GM21515 (cell line): ENCODE data around the gene IGLON5.

Experiments used
- ATAC-seq: cut with Tn5 transposase; IDR thresholded peaks from one replicate; pipeline ENCODE4 v1.9.1; 2021; ENCODE audit not compliant: unreplicated experiment

Gene IGLON5

DNA sequence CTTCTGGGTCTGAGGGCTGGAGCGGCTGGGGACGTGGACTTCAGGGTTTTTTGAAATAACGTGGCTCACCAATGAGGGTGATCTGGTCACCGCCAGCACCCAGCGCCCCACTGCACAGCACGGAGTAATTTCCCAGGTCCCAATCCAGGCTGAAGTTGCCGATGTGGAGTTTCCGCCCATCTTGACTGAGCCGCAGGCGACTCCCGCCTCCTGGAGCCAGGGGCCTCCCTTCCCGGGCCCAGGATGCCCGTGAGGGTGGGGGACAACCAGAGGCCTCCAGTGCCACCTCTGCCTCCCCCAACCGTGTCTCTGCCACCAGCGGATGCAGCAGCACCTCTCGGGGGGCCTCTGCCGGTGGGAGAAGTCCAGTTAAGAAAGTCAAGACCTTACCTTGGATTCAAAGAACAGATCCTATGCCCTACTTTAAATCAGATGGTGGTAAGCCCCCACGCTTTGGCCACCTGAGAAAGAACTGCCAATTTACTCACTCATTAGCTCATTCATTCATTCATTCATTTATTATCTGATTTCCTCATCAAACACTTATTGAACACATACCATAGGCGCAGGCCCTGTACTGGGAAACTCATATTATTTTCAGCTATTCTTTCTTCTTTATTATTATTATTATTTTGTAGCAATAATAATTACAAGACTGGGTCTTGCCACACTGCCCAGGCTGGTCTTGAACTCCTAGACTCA, 26.6 kb downstream of the IGLON5 start:
- no peak for ATAC-seq

DNA sequence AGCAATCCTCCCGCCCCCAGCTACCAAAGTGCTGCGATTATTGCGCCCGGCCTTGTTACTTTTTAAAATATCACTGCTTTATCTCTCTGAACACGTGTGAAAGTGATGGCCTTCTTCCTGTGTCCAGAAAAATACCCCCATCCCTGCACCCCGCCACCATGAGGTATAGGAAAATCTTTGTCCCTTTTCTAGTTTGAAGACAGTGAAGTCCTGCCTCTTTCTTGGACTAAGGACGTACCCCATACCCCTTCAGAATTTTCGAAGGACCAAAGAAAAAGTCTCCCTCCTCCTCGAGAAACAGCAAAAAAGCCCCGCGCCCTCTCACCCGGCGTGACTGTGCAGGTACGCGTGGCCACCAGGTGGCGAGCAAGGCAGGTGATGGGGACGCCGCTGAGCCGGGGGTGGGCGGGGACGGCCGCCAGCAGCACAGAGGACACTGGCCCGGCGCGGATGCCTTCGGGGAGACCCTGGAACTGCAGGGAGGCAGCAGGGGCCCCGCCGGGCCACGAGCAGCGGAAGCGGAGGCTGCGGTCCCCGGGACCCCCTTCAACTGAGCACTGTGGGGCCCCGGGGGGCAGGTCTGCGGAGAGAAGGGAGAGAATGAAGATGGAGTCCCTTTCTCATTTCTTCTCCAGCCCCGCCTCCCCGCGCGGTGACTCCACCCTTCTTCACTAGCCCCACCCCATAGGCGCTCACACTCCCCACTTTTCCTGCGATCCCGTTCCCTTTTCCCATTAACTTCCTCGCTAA, 27.3 kb downstream of the IGLON5 start:
- peak; percentile 52 for ATAC-seq

DNA sequence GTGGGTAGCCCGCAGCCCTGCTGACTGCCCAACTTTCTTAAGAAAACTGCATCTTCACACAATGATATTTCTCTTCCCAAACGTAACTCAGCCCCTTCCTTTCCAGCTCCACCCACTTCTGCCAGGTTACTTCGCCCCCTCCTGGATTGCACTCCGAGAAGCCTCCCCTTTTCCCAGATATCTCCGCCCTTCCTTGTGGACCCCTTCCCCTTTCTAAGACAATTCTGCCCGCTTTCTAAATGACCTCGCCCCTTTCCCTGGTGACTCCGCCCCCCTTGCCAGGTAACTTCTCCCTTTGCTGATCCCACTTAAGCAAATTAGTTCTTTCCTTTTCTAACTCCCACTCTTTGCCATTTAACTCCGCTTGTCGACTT, 27.9 kb downstream of the IGLON5 start:
- peak; percentile 6 for ATAC-seq

DNA sequence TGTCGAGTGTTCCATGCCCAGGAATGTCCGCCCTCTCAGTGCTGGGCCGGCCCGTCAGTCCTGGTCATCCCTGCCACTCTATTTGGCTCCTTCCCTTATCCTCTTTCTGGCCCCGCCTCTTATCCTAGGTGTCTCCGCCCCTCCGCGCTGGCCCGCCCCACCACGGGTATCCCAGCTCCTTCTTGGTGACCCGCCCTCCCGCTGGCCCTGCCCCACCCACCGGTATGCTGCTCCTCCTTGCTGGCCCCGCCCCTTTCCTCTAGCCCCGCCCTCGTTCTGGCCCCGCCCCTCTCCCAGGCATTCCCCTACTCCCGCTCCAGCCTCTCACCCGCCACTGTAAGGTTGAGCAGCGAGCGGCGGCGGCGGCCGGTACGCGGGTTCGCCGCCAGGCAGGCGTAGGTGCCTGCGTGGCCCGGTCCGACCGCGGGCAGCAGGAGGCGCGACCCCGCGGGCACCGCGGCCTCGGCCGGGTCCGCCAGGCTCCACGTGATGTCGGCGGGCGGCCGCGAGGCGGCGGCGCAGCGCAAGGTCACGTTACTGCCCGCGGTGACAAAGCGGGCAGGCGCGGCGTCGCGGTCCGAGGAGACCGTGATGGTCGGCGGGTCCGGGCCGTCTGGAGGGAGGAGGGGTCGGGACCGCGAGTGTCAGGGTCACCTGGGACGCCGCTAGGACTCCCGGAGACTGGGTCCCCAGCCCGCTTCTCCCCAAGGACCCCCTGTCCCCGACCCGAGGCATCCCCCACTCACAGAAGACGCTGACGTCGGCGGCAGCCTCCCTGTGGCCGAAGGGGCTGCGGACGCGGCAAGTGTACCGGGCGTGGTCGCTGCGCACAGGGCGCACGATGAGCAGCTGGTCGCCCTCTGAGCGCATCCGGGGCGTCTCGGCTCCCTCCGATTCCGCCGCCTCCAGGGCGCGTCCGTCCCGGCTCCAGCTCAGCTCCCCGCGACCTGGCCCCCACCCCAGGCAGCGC, 28.5 kb downstream of the IGLON5 start:
- peak; percentile 45 for ATAC-seq

DNA sequence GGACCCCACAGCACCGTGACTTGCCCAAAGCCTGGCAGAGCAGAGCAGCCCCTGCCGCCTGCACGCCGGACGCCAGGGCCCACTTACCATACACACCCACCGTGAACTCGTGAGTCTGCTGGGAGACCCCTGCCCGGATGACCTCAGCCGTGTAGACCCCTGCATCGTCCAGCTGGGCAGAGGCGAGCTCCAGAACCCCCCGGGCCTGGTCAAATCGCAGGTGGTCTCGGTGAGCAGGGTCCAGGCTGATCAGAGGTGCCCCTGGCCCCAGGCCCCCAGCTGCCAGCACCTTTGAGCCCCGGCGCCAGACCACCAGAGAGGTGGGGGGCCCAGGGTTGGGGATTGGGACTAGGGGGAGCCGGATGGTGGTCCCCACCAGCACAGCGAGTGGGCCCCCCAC, 29.6 kb downstream of the IGLON5 start:
- no peak for ATAC-seq

DNA sequence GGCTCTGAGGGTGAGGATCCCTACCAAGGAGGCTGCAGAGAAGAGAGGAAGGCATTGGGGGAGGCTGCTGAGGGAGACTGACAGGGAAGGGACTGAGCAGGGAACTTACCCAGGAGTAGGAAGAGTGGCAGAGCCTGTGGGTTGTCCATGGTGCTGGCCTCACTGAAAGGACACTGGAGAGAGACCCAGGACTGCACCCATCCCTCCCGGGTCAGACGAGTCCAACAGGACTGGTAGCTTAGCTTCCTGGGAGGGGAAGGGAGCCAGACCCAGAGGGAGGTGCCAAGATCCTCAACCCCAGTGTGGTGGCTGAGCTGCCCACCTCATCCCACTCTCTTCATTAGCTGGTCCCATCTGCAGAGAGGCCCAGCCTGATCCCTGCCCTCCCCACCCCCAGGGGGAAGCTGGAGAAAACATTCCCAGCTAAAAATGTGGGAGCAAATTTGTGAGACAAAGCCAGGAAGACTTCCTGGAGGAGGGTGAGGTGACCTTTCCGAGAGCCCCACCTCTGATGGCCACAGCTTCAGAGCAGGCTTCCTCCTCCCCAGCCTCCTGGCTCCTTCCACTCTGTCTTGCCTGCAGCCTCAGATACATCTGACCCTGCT, 30.6 kb downstream of the IGLON5 start, which contains the start of gene VSIG10L:
VSIG10L (minus strand) TSS at position 164 of the 605 bp plus-strand sequence; CDS start at position 149, 15 bp downstream.
- no peak for ATAC-seq

DNA sequence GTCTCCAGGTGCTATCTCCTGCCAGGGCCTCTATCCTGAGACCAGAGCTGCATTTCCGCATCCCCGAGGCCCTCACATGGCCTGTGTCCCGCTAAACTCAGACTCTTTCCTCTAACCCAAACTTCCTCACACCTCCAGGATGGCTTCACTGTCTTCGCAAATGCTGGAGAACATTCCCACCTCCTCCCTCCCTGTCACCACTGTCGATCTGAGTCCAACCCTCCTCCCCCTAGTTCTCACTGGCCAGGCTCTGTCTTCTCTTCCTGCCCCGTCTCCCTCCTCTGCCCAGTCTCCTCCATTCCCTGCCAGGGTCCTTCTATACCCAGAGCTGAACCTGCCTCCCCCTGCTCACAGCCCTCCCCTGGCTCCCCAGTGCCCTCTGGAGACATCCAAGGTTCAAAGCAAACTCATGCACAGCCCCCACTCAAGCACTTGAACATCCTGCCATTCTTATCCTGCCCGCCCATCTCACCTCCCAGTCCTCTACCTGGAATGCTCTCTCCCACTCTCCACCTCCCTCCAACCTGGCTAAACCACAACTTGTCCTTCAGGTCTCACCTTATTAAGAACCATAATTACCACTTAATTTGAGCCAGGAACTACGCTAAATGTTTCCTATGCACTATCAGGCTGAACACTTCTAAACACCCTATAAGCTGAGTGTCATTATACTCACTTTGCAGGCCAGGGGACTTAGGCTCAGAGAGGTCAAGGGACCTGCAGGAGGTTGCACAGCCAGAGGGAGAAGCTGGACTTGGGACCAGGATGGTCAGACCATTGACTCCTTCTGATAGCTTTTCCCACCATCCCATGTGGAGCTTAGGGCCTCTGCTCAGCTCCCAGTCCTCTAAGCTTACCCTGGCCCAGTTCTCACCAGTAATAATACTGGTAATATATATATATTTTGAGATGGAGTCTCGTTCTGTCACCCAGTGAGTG, 31.5 kb downstream of the IGLON5 start:
- ATAC-seq, result no peak

DNA sequence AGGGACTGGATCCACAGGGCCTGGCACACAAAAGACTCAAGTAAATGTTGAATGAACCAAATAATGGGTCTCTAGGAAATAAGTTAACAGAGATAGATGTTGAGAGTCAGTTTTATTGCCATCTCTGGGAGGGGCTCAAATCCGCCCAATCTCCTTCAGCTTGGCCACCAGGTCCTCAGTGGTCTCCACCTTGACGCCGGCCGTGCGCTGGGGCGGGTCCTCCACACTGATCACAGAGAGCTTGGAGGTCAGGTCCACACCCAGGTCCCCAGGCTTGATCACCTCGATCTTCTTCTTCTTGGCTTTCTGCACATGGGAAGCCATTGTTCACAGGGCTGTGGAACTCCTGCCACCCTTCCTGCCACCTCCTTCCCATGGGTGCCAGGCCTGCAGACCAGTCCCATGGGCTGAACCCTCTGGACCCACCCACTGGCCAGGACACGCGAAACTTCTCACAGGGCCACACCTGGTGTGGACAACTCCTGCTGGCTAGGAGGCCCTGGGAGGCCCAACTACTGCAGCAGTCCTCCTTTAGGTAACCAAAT, 33.7 kb downstream of the IGLON5 start:
- ATAC-seq, result no peak

DNA sequence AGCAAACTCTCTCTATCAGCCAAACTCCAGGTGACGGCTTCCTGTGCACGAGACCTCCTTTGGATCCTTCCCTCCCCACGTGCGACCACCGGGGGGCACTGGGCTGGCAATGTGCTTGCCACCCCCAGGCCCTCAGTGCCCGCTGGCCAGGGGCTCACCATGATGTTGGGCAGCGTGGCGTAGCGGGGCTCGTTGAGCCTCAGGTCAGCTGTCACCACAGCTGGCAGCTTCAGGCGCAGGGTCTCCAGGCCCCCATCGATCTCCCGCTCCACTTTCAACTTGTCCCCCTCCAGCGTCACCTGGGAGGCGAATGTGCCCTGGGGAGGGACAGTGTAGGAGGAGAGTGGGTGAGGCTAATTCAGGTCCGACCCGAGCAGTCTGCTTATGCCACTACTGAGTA, 35.3 kb downstream of the IGLON5 start:
- no peak for ATAC-seq

DNA sequence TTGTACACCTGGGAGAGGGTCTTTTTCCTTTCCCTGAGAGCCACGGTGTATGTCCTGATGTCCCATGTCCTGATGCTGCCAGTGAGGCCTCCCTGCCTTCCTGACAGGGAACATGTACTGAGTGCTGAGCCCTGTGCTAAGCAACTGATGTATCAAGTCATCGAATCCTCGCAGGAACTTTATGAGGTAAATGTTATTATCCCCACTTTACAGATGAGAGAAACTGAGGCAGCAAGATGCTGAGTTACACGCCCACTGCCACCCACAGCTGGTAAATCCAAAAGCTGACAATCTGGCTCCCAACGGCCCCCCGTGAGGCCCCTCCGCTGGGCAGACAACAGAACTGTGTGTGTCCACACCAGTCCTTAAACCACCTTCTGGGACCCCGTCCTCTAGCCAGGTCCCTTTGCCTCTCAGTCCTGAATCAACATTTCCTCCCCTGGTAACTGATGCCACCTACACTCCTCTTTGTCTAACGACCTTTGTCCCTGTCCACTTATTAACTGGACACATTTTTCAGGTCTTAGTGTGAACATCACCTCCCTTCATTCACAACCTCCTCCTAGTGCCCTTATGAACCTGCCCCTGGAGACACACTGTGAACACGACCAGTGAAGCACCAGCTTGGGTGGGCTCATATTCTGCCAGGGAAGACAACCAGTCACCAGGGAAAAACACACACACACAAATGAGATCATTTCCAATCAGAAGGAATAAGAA, 35.9 kb downstream of the IGLON5 start:
- ATAC-seq, result no peak

DNA sequence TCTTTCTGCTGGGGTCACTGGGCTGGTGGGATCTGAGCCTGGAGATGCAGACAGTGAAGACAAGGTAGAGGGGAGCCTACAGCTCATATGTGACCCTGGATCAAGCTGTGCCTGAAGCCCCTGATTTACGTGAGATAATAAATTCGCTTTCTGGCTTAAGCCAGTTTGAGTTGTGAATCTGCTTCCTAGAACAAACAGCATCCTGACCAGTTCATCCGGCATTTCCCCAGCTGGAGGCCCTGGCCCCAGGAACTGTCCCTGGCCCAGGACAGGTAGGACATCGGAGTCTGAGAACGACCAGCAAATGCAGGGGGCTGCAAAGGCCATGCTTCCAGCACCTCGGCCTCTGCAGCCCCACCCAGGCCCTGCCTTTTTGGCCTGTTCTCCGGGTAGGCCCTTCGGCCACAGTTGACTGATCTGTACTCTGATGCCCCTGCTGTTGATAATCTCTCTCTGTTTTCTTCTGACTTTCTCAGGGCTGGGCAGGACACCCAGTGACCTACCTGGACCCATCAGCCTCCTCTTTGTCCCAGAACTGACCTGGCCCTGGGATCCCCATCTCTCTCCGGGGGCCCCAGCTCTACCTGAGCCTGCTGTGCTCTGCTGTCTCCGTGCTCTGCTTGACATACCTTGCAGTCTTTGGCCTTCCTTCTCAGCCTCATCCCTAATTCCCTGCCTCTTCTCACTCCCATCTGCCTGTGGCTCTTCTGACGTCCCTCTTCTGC, 40.0 kb downstream of the IGLON5 start:
- no peak for ATAC-seq

DNA sequence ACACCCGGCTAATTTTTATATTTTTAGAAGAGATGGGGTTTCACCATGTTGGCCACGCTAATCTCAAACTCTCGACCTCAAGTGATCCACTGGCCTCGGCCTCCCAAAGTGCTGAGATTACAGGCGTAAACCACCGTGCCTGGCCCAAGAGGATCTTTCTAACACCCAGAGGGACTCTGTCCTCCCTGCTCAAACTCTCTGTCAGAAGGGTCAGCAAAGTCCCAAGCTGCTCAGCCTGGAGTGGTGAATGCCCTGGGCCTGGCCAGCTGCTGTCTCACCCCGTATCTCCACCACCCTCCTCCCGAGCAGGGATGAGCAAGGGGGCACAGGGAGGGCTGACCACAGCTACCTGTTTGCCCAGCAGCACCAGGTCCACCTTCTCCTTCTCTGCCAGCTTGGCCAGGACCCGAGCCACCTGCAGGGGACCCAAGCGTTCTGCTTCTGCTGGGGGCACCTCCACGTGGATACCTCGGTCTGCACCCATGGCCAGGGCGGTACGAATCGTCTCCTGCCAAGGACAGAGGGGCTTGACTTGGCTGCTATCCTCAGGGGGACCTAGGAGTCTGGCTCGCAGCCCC, 41.4 kb downstream of the IGLON5 start:
- ATAC-seq, result no peak

DNA sequence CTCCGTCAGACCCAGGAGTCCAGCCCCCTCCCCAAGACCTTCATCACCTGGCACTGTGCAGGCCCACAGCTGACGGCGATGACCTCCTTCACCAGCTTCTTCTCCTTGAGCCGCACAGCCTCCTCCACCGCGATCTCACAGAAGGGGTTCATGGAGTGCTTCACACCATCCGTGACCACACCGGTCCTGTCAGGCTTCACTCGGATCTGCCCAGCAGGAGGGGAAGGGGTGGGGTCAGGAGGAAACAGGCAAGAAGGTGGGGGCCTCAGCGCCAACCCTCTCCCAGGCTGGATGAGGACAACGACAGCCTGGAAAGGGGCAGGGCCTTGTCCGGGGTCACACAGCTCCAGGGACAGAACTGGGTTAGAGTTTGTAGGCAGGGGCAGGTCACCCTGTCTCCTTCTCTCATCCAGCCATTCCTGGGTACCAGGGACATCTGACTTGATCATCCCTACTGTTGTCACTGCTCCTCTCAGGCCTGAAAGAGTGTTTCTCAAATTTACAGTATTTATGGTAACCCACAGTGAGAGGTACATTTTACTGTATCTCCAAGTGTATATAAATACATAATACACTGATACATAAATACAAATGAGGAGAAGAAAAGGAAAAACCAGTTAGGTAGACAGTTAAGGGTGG, 42.8 kb downstream of the IGLON5 start:
- ATAC-seq, result no peak

DNA sequence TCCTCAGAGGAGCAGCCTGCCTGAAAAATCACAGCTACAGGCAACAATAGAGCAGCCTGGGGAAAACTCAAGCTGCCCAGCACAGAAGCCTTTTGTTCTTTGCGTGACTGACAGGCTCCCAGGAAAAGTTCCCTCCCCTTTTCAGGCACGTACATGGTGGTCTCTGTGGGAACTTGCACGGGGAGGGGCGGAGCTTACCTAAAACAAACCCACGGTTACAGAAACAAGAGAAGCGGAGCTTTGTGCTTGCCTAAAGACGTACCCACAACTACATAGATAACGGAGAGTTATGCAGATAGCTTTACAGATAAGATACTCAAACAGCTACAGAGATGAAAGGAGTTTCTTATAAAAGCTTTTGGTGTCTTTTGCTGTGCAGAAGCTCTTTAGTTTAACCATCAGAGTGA, 43.3 kb downstream of the IGLON5 start:
- no peak for ATAC-seq

DNA sequence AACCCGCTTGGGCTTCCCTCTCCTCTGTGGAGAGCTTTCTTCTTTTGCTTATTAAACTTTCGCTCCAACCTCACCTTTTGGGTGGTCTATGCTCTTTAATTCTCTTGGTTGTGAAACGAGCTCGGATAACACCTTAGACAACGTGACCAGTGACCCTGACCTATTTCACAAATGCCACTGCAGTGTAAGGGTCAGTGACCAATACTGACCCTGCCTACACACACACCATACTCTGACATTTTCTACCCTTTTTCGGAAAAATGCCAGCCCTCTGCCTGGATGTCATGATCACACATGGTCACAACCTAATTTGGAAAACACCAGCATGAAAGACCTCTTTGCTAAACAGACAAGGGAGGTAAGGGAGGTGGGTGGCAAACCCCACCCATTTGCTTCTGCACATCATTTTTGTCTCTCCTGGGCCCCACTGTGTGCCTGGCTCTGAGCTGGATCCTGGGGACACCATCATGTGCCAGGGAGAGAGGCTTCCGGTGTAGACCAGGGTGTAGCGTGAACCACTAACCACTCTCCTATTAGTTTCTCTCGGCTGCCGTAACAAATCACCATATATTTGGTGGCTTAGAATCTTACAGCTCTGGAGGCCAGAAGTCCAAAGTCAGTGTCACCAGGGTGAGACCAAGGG, 44.8 kb downstream of the IGLON5 start:
- no peak for ATAC-seq

DNA sequence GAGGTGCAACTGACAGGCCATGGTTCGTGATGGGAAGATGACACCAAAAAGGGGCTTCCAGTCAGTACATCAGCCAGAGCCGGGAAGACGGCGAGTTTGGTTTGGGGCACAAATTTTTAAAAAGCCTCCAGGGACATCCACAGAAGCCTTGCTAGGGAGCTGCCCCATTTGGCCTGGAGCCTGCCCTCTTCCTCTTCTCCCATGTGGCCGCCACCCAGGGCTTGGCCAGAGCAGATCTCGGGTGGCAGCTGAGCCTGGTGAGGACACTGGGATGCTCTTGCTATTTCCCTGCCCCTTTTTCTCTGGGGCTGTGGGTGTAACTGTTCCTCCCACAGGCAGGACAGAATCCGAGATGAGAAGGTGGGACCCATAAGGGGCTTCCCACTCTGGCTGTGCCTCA, 46.5 kb downstream of the IGLON5 start:
- ATAC-seq, result no peak

DNA sequence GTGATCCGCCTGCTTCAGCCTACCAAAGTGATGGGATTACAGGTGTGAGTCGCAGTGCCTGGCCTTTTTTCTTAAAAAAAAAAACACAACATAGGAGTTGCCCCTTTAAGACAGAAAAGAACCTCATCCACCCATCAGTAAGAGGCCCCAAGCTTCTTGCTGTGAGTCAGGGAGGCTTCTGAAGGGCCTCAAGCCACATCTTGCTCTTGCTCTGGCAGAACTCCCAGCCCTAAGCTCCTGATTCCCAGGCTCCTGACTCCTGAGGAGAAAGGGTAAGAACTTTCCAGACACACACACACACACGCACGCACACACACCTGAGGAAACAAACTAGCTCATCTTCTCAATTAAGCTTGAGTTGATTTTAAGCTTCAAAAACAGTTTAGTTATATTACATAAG, 47.9 kb downstream of the IGLON5 start:
- no peak for ATAC-seq
